SK-MEL-5 (cell line): Measurements from ENCODE around the gene ACOT8. TPM values are rescaled to one million over a fixed set of nuclear protein-coding genes. Genes with fewer than 3 reads are reported as not detected.

Source experiments
- DNase-seq: peaks from one replicate; pipeline ENCODE4 v3.0.0-alpha.2; 2016; ENCODE audit warnings: low read depth, low spot score
- in situ Hi-C: cut with HindIII; loops from 2 replicates; pipeline ENCODE4 v1.10.0; 2016; ENCODE audit warnings: low sequenced_read_pairs, high pct_unique_total_duplicates, low pct_unique_long_range_greater_than_20kb
- total RNA-seq: library from RNA; depleted of rRNA; stranded (reverse); fragments of >200 nt; shearing (Covaris generic); gene quantifications from 2 replicates; pipeline ENCODE4 v1.2.3, GENCODE V29; 2014

Gene ACOT8
- total RNA-seq, 1 experiment from 2014 or later = 49.4 TPM

- no peak for DNase-seq
- in situ Hi-C loops = no loop called here
Observed at GRCh38 chr20:45867136-45867818, 10.1 kb upstream of the ACOT8 start.

GRCh38 chr20:45866454-45866853, 9.3 kb upstream of the ACOT8 start:
- DNase-seq = no peak
- in situ Hi-C loops = no loop called here

GRCh38 chr20:45863543-45864470, 6.6 kb upstream of the ACOT8 start:
- no peak for DNase-seq
- in situ Hi-C loops = no loop called here

GRCh38 chr20:45861221-45862075, 4.3 kb upstream of the ACOT8 start:
- in situ Hi-C loops = no loop called here

GRCh38 chr20:45860560-45861220, 3.5 kb upstream of the ACOT8 start:
- in situ Hi-C loops = no loop called here
- no peak for DNase-seq

More at GRCh38 chr20:45861221-45862075, 4.3 kb upstream of the ACOT8 start:
- DNase-seq = no peak

GRCh38 chr20:45859916-45860315, 2.7 kb upstream of the ACOT8 start:
- in situ Hi-C loops = no loop called here

GRCh38 chr20:45857882-45858216, 657 bp upstream of the ACOT8 start:
- DNase-seq = peak; percentile 37
- in situ Hi-C loops = no loop called here

More at GRCh38 chr20:45859916-45860315, 2.7 kb upstream of the ACOT8 start:
- no peak for DNase-seq

- no peak for DNase-seq
- in situ Hi-C loops = no loop called here
Observed at GRCh38 chr20:45853484-45853883, 3.7 kb downstream of the ACOT8 start.

- no peak for DNase-seq
- in situ Hi-C loops = no loop called here
Observed at GRCh38 chr20:45852326-45852725, 4.9 kb downstream of the ACOT8 start.

GRCh38 chr20:45851501-45851900, 5.7 kb downstream of the ACOT8 start:
- no peak for DNase-seq
- in situ Hi-C loops = no loop called here

- in situ Hi-C loops = no loop called here
- DNase-seq = no peak
Observed at GRCh38 chr20:45850926-45851325, 6.3 kb downstream of the ACOT8 start.

GRCh38 chr20:45850238-45850637, 7.0 kb downstream of the ACOT8 start:
- in situ Hi-C loops = no loop called here
- DNase-seq = no peak

- DNase-seq = no peak
- in situ Hi-C loops = no loop called here
Observed at GRCh38 chr20:45848969-45849582, 8.1 kb downstream of the ACOT8 start.

- in situ Hi-C loops = no loop called here
- no peak for DNase-seq
Observed at GRCh38 chr20:45848421-45848820, 8.8 kb downstream of the ACOT8 start.

GRCh38 chr20:45845452-45845851, 11.7 kb downstream of the ACOT8 start:
- DNase-seq = no peak
- in situ Hi-C loops = no loop called here

- in situ Hi-C loops = no loop called here
- no peak for DNase-seq
Observed at GRCh38 chr20:45843506-45843905, 13.7 kb downstream of the ACOT8 start.

- in situ Hi-C loops = no loop called here
- no peak for DNase-seq
Observed at GRCh38 chr20:45842169-45842812, 14.9 kb downstream of the ACOT8 start.
